ENCODE data around the gene AEBP1. TPM values are rescaled to one million over a fixed set of nuclear protein-coding genes. Genes with fewer than 3 reads are reported as not detected.

The AEBP1 gene
- total and polyA plus RNA-seq, 8 donors = 5.1 to 49.3 (median 17.5) TPM

- ATAC-seq = no peak
- Histone ChIP-seq H3K27ac (no peak overlapping the region), H3K9me3 (no peaks in the 10 kb centered on the region), H3K27me3 (no peaks in the 10 kb centered on the region), H3K4me1 (no peaks in the 10 kb centered on the region), H3K4me3 (no peak overlapping the region), H3K36me3 (peaks cover 9 to 42% (median 33%) of the 10 kb centered on the region in 3 donors)
- FAIRE-seq = no peak
- 91 to 92% methylated on average over 7 of the region's 7 CpGs for WGBS, 2 donors
- DNase-seq = peak in 2 of 6 donors; percentile 26 to 29
- TF ChIP-seq, protein P1, sequence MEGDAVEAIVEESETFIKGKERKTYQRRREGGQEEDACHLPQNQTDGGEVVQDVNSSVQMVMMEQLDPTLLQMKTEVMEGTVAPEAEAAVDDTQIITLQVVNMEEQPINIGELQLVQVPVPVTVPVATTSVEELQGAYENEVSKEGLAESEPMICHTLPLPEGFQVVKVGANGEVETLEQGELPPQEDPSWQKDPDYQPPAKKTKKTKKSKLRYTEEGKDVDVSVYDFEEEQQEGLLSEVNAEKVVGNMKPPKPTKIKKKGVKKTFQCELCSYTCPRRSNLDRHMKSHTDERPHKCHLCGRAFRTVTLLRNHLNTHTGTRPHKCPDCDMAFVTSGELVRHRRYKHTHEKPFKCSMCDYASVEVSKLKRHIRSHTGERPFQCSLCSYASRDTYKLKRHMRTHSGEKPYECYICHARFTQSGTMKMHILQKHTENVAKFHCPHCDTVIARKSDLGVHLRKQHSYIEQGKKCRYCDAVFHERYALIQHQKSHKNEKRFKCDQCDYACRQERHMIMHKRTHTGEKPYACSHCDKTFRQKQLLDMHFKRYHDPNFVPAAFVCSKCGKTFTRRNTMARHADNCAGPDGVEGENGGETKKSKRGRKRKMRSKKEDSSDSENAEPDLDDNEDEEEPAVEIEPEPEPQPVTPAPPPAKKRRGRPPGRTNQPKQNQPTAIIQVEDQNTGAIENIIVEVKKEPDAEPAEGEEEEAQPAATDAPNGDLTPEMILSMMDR (IDR thresholded peaks at IDR 0.05) = no peak
- intact Hi-C loops (cut with DNase I) = no loop called here
Observed at GRCh38 chr7:44058759-44059218, 45.4 kb upstream of the AEBP1 start.

DNA sequence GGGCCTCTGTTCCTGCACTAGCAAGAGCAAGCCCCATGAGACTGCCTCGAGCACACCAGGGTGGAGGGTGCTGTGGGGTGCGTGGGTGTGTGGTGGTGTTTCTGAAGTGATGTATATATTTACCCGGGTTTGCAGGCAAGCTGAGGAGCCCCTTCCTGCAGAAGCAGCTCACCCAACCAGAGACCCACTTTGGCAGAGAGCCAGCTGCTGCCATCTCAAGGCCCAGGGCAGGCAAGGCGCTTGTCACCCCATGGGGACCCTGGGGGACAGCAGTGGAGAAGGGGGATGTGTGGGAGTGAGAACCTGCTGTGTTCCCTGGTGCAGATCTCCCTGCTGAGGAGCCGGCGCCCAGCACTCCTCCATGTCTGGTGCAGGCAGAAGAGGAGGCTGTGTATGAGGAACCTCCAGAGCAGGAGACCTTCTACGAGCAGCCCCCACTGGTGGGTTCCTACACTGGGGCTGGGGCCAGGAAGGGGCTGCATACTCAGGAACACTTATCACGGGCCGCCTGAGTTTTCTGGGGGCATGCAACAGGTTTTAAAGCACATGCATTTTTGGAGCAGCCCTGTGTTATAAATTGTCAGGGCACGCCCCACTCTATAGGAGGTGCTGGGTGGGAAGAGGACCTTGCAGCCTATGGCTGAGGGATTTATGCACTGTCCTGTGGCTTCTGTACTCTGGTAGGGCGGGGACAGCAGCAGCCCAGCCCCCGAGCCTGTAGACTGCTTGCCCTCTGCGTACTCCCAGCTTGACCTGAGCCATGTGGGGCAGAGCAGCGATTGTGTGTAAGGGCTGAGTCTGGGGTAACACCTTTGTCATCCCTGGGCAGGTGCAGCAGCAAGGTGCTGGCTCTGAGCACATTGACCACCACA, 44.7 kb upstream of the AEBP1 start:
- Histone ChIP-seq H3K9me3 (no peaks in the 10 kb centered on the region), H3K27me3 (no peaks in the 10 kb centered on the region), H3K4me1 (peaks cover 0 to under 1% (median 0%) of the 10 kb centered on the region in 3 donors), H3K4me3 (no peak overlapping the region), H3K27ac (no peak overlapping the region), H3K36me3 (peaks cover 9 to 42% (median 33%) of the 10 kb centered on the region in 3 donors)
- TF ChIP-seq, protein P1 (IDR thresholded peaks at IDR 0.05) = no peak
- 93% methylated on average over 14 of the region's 14 CpGs for WGBS, 2 donors
- DNase-seq (peak in 2 of 6 donors; percentile 61 to 66), ATAC-seq (no peak), FAIRE-seq (no peak)
- intact Hi-C loops (cut with DNase I) = no loop called here

DNA sequence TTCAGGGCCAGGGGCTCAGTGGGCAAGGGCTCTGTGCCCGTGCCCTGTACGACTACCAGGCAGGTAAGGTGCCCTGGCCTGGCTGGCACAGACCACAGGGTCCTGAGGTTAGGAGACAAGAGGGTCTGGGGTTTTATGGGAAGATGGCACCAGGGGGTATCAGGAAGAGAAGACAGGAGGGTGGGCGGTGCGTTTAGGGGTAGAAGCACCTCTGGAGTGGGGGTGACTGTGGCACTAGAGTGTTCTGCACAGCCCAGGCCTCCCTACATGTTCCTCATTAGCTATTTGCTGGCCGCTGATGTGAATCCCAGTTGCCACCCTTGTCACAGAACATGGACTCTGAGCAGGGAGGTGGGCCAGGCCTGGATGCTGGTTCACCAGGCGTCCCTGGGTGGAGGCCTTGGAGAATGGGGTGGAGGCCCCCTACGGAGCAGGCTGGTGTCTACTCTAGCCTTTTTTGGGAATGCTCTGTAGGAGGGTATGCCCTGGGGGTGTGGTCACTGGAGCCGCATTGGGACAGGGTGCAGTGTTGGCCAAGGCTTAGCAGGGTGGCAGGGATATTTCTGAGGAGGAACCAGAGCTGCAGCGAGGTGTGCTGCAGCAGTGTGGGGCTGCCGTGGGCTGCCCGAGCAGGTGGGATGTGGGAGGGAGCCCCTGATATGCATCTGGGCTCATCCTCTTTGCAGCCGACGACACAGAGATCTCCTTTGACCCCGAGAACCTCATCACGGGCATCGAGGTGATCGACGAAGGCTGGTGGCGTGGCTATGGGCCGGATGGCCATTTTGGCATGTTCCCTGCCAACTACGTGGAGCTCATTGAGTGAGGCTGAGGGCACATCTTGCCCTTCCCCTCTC, 43.8 kb upstream of the AEBP1 start:
- Histone ChIP-seq H3K36me3 (peaks cover 9 to 42% (median 33%) of the 10 kb centered on the region in 3 donors), H3K27ac (no peak overlapping the region), H3K4me1 (peaks cover 0 to 9% (median 5%) of the 10 kb centered on the region in 3 donors), H3K27me3 (no peaks in the 10 kb centered on the region), H3K9me3 (no peaks in the 10 kb centered on the region), H3K4me3 (no peak overlapping the region)
- ATAC-seq = no peak
- WGBS, 2 donors = 93 to 97% methylated on average over 21 of the region's 21 CpGs
- TF ChIP-seq, protein P1 (IDR thresholded peaks at IDR 0.05) = no peak
- intact Hi-C loops (cut with DNase I) = no loop called here
- no peak for FAIRE-seq
- peak in 2 of 6 donors; percentile 39 to 43 for DNase-seq

GRCh38 chr7:44060948-44061644, 43.0 kb upstream of the AEBP1 start:
- DNase-seq (peak in 2 of 6 donors; percentile 44), FAIRE-seq (no peak), ATAC-seq (no peak)
- intact Hi-C loops (cut with DNase I) = no loop called here
- Histone ChIP-seq H3K9me3 (no peaks in the 10 kb centered on the region), H3K4me1 (peaks cover 0 to 13% (median 9%) of the 10 kb centered on the region in 3 donors), H3K36me3 (peaks cover 9 to 42% (median 33%) of the 10 kb centered on the region in 3 donors), H3K4me3 (no peak overlapping the region), H3K27me3 (no peaks in the 10 kb centered on the region), H3K27ac (no peak overlapping the region)
- WGBS, 2 donors = 86 to 87% methylated on average over 8 of the region's 8 CpGs
- TF ChIP-seq, protein P1 (IDR thresholded peaks at IDR 0.05) = no peak

Data from pancreas (tissue), 10 donors.